Neural cell (in vitro differentiated cells): ENCODE measurements around the gene CLIC1. TPM values are rescaled to one million over a fixed set of nuclear protein-coding genes. Genes with fewer than 3 reads are reported as not detected.

ENCODE experiments used
- H2AFZ ChIP-seq: fragments of 200-600, 300-800 bp; sonication (generic), shearing (Covaris generic); 2 replicates; pipeline ENCODE4 v1.6.0; 2014; ENCODE audit warnings: low read depth, mild to moderate bottlenecking, antibody characterized with exemption, low read length, moderate library complexity
- H3F3A ChIP-seq: fragments of 200-600 bp; shearing (Covaris generic); 2 replicates; pipeline ENCODE4 v1.6.1; 2016; ENCODE audit warnings: mild to moderate bottlenecking, moderate library complexity, mixed read lengths, antibody characterized with exemption, low read length; ENCODE audit not compliant: insufficient read depth, poor library complexity, severe bottlenecking
- H3K27ac ChIP-seq: fragments of 200-600, 300-800 bp; sonication (generic), shearing (Covaris generic); 2 replicates; pipeline ENCODE4 v1.5.1; 2014; ENCODE audit warnings: mild to moderate bottlenecking, low read length, moderate library complexity
- H3K27me3 ChIP-seq: fragments of 300-800, 200-600 bp; sonication (generic), shearing (Covaris generic); 2 replicates; pipeline ENCODE4 v1.6.0; 2014; ENCODE audit warnings: mild to moderate bottlenecking, low read depth, low read length, moderate library complexity; ENCODE audit not compliant: insufficient read depth
- H3K36me3 ChIP-seq: fragments of 300-800, 200-600 bp; sonication (generic), shearing (Covaris generic); 2 replicates; pipeline ENCODE4 v1.5.1; 2014; ENCODE audit warnings: mild to moderate bottlenecking, antibody characterized with exemption, low read length, moderate library complexity; ENCODE audit not compliant: insufficient read depth
- H3K4me2 ChIP-seq: fragments of 300-800, 200-600 bp; sonication (generic), shearing (Covaris generic); 2 replicates; pipeline ENCODE4 v1.6.0; 2014; ENCODE audit warnings: mild to moderate bottlenecking, low read length
- H3K4me3 ChIP-seq: fragments of 300-800, 200-600 bp; sonication (generic), shearing (Covaris generic); 2 replicates; pipeline ENCODE4 v1.5.1; 2014; ENCODE audit warnings: mild to moderate bottlenecking, low read length, moderate library complexity
- H3K79me2 ChIP-seq: fragments of 200-600 bp; shearing (Covaris generic); replicated peaks from 2 replicates; pipeline ENCODE4 v1.6.0; 2014; ENCODE audit warnings: mild to moderate bottlenecking, low read length, moderate library complexity; ENCODE audit not compliant: insufficient read depth
- H3K9ac ChIP-seq: fragments of 300-800, 200-600 bp; sonication (generic), shearing (Covaris generic); 2 replicates; pipeline ENCODE4 v1.6.1; 2016; ENCODE audit warnings: mild to moderate bottlenecking, low read length, mixed read lengths
- H3K9me2 ChIP-seq: fragments of 200-600 bp; shearing (Covaris generic); 2 replicates; pipeline ENCODE4 v1.6.1; 2016; ENCODE audit warnings: mild to moderate bottlenecking, low read length, mixed read lengths; ENCODE audit not compliant: insufficient read depth
- H3K9me3 ChIP-seq: fragments of 200-600, 300-800 bp; sonication (generic), shearing (Covaris generic); 2 replicates; pipeline ENCODE4 v1.6.1; 2016; ENCODE audit warnings: mild to moderate bottlenecking, mixed run types, low read length, moderate library complexity, mixed read lengths
- H4K20me1 ChIP-seq: fragments of 200-600 bp; shearing (Covaris generic); 2 replicates; pipeline ENCODE4 v1.6.1; 2016; ENCODE audit warnings: mild to moderate bottlenecking, mixed run types; ENCODE audit not compliant: insufficient read depth
- EP300 ChIP-seq: fragments of 450-650 bp; conservative IDR thresholded peaks from 2 replicates; pipeline ENCODE4 v1.6.1; 2014; ENCODE audit warnings: antibody characterized with exemption, mild to moderate bottlenecking, moderate library complexity; ENCODE audit not compliant: poor library complexity, severe bottlenecking
- EZH2 ChIP-seq: fragments of 200-600, 300-800 bp; shearing (Covaris generic), sonication (generic); IDR thresholded peaks from 2 replicates; pipeline ENCODE4 v1.6.1; 2014; ENCODE audit warnings: antibody characterized with exemption, low read length, borderline replicate concordance, mild to moderate bottlenecking; ENCODE audit not compliant: insufficient read depth, poor library complexity, severe bottlenecking
- MXI1 ChIP-seq: fragments of 450-650 bp; conservative IDR thresholded peaks from 2 replicates; pipeline ENCODE4 v1.6.1; 2014; ENCODE audit warnings: antibody characterized with exemption, mild to moderate bottlenecking; ENCODE audit not compliant: poor library complexity, severe bottlenecking
- POLR2AphosphoS5 ChIP-seq: IDR thresholded peaks from 2 replicates; pipeline ENCODE4 v1.6.1; 2012
- RAD21 ChIP-seq: fragments of 450-650 bp; conservative IDR thresholded peaks from 2 replicates; pipeline ENCODE4 v1.6.1; 2014; ENCODE audit warnings: antibody characterized with exemption, mild to moderate bottlenecking, moderate library complexity
- SMC3 ChIP-seq: fragments of 450-650 bp; conservative IDR thresholded peaks from 2 replicates; pipeline ENCODE4 v1.6.1; 2014; ENCODE audit warnings: antibody characterized with exemption, mild to moderate bottlenecking, moderate library complexity; ENCODE audit not compliant: poor library complexity
- TAF1 ChIP-seq: IDR thresholded peaks from 2 replicates; pipeline ENCODE4 v1.6.1; 2012; ENCODE audit warnings: low read depth
- polyA plus RNA-seq: library from polyadenylated mRNA; depleted of rRNA; stranded (reverse); fragments of >200 nt; gene quantifications from 2 replicates; pipeline ENCODE4 v1.2.3, GENCODE V29; 2014
- TF ChIP-seq, protein P1 (sequence below): IDR thresholded peaks from 2 replicates; pipeline ENCODE4 v1.6.1; 2012; ENCODE audit warnings: borderline replicate concordance
- TF ChIP-seq, protein P2 (sequence below): fragments of 450-650 bp; IDR thresholded peaks from 2 replicates; pipeline ENCODE4 v1.5.1; 2014; ENCODE audit warnings: antibody characterized with exemption, mild to moderate bottlenecking, moderate library complexity; ENCODE audit not compliant: poor library complexity, severe bottlenecking

Gene CLIC1
- polyA plus RNA-seq, 1 donor from 2014 or later, result 5.5 TPM

DNA sequence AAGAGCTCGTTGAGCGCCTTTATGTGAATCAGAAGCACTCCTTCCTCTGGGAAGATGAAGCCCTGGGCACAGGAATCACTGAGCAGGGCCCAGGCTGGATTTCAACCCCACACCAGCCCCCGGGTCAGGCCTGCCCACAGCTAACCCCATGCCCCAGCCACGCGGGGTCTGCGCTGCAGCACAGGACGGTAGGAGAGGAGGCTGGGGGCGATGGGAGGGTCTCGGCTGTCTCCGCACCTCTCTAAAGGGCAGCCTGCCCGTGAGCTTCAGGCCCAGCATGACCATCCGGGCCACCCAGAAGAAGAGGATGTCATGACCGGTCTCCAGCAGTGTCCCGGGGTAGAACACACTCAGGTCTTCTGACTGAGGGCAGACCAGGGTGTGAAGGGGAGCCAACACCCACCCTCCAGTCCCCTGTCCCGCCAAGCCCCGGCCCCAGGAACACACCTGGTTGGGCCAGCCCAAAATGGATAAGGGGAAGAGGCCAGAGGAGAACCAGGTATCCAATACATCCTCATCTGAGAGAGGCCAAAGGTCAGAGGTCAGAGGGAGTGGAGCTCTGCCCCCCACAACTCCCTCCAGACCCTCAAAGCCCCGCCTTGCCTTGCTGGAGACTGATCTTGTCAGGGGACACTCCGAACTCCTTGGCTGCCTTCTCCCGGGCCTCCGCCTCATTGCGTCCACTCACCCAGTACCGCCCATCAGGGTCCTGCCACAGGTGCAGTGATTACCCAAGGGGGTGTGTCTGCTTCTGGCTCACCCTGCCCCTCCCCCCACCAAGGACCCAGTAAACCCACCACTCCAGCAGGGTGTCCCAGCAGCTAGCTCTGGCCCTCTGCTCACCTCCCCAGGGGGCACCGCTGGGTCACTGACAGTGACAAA lies 45.2 kb upstream of the CLIC1 start:
- no peaks in the 10 kb centered on the region for H4K20me1 ChIP-seq
- H3K9me2 ChIP-seq, result no peaks in the 10 kb centered on the region
- no peak overlapping the region for H2AFZ ChIP-seq
- H3K4me2 ChIP-seq, result no peak overlapping the region
- no peak overlapping the region for H3K4me3 ChIP-seq
- H3K9me3 ChIP-seq, result no peaks in the 10 kb centered on the region
- no peaks in the 10 kb centered on the region for H3K79me2 ChIP-seq
- no peaks in the 10 kb centered on the region for H3F3A ChIP-seq
- TF ChIP-seq SMC3, result no peak
- TF ChIP-seq EZH2, result no peak
- H3K9ac ChIP-seq, result no peak overlapping the region
- peaks cover 20% of the 10 kb centered on the region for H3K36me3 ChIP-seq
- H3K27me3 ChIP-seq, result no peaks in the 10 kb centered on the region
- no peak overlapping the region for H3K27ac ChIP-seq

DNA sequence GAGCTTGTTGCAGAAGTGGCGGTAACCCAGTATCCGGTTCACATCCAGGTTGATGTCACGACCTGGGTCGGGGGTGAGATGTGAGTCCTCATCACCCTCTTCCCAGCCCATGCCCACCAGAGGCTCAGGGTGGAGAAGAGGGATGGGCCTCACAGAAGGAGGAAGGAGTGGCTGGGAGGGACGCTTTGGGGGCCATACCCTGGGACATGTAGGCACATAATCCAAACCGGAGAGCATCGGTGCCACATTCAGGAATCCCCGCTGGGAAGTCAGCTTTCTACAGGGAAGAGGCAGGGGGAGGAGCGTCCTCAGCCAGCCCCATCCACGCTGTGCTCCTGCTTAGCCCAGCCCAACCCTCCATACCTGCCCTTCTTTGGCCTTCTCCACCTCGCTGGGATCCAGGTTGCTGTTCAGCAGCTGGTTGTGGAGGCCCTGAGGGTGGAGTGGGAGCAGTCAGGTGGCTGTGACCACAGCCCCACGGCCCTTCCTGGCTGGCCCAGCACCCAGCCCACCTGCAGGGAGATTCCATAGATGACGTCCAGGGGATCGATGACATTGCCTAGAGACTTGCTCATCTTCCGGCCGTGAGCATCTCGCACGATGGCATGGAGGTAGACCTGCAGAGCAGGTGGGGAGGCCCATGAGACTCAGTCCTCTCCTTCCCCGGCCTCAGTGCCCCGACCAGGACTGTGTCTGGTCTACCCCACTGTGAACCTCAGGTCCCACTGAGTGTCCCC lies 44.3 kb upstream of the CLIC1 start:
- TF ChIP-seq POLR2AphosphoS5 (no peak), EP300 (no peak), TAF1 (no peak), EZH2 (no peak), SMC3 (no peak), MXI1 (no peak), RAD21 (no peak)
- TF ChIP-seq, protein P1, sequence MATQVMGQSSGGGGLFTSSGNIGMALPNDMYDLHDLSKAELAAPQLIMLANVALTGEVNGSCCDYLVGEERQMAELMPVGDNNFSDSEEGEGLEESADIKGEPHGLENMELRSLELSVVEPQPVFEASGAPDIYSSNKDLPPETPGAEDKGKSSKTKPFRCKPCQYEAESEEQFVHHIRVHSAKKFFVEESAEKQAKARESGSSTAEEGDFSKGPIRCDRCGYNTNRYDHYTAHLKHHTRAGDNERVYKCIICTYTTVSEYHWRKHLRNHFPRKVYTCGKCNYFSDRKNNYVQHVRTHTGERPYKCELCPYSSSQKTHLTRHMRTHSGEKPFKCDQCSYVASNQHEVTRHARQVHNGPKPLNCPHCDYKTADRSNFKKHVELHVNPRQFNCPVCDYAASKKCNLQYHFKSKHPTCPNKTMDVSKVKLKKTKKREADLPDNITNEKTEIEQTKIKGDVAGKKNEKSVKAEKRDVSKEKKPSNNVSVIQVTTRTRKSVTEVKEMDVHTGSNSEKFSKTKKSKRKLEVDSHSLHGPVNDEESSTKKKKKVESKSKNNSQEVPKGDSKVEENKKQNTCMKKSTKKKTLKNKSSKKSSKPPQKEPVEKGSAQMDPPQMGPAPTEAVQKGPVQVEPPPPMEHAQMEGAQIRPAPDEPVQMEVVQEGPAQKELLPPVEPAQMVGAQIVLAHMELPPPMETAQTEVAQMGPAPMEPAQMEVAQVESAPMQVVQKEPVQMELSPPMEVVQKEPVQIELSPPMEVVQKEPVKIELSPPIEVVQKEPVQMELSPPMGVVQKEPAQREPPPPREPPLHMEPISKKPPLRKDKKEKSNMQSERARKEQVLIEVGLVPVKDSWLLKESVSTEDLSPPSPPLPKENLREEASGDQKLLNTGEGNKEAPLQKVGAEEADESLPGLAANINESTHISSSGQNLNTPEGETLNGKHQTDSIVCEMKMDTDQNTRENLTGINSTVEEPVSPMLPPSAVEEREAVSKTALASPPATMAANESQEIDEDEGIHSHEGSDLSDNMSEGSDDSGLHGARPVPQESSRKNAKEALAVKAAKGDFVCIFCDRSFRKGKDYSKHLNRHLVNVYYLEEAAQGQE, result no peak
- TF ChIP-seq, protein P2, sequence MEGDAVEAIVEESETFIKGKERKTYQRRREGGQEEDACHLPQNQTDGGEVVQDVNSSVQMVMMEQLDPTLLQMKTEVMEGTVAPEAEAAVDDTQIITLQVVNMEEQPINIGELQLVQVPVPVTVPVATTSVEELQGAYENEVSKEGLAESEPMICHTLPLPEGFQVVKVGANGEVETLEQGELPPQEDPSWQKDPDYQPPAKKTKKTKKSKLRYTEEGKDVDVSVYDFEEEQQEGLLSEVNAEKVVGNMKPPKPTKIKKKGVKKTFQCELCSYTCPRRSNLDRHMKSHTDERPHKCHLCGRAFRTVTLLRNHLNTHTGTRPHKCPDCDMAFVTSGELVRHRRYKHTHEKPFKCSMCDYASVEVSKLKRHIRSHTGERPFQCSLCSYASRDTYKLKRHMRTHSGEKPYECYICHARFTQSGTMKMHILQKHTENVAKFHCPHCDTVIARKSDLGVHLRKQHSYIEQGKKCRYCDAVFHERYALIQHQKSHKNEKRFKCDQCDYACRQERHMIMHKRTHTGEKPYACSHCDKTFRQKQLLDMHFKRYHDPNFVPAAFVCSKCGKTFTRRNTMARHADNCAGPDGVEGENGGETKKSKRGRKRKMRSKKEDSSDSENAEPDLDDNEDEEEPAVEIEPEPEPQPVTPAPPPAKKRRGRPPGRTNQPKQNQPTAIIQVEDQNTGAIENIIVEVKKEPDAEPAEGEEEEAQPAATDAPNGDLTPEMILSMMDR, result no peak
- H3K36me3 ChIP-seq, result peaks cover 20% of the 10 kb centered on the region

More for the DNA sequence above, 44.3 kb upstream of the CLIC1 start:
- H3K9me3 ChIP-seq, result no peaks in the 10 kb centered on the region
- H3K27me3 ChIP-seq, result no peaks in the 10 kb centered on the region
- H3K4me2 ChIP-seq, result no peak overlapping the region
- no peaks in the 10 kb centered on the region for H4K20me1 ChIP-seq
- no peaks in the 10 kb centered on the region for H3K79me2 ChIP-seq
- no peaks in the 10 kb centered on the region for H3K9me2 ChIP-seq
- H3F3A ChIP-seq, result no peaks in the 10 kb centered on the region
- no peak overlapping the region for H3K4me3 ChIP-seq
- H2AFZ ChIP-seq, result no peak overlapping the region
- no peak overlapping the region for H3K27ac ChIP-seq
- no peak overlapping the region for H3K9ac ChIP-seq
